ENCODE measurements around the gene ALOX12B.
"Not testable (repeated sequence)": the region's sequence is repeated elsewhere in the genome, so short reads cannot be mapped to it uniquely, and the experiment has no call there.

- not testable (repeated sequence) for TF ChIP-seq CTCF (IDR thresholded peaks at IDR 0.05; ENCODE audit: control extremely low read depth in 1 of 3, insufficient read depth in 1 of 3, low read depth in 1 of 3, low read length in 3 of 3); TEAD4 (IDR thresholded peaks at IDR 0.05; ENCODE audit: low read depth, low read length); POLR2A (IDR thresholded peaks at IDR 0.05; ENCODE audit: control extremely low read depth in 1 of 2, low read depth in 2 of 2, low read length in 2 of 2); SRF (IDR thresholded peaks at IDR 0.05; ENCODE audit: low read depth, low read length); EZH2 (IDR thresholded peaks at IDR 0.05; ENCODE audit: low read depth, low read length, severe bottlenecking); SP1 (IDR thresholded peaks at IDR 0.05; ENCODE audit: low read depth, low read length); CEBPB (IDR thresholded peaks at IDR 0.05; ENCODE audit: low read depth, low read length); EP300 (IDR thresholded peaks at IDR 0.05; ENCODE audit: borderline replicate concordance in 1 of 2, low read depth in 2 of 2, low read length in 2 of 2); KDM1A (IDR thresholded peaks at IDR 0.05; ENCODE audit: borderline replicate concordance, low read length); TAF7 (optimal IDR thresholded peaks at IDR 0.05; ENCODE audit: borderline replicate concordance, low read depth, low read length); RAD21 (IDR thresholded peaks at IDR 0.05 in 1 of 2, conservative IDR thresholded peaks at IDR 0.05 in 1 of 2; ENCODE audit: low read depth in 2 of 2, low read length in 2 of 2); SUZ12 (IDR thresholded peaks at IDR 0.05; ENCODE audit: low read length); POLR2AphosphoS5 (IDR thresholded peaks at IDR 0.05; ENCODE audit: low read depth, low read length)
- TF ChIP-seq, protein P1, sequence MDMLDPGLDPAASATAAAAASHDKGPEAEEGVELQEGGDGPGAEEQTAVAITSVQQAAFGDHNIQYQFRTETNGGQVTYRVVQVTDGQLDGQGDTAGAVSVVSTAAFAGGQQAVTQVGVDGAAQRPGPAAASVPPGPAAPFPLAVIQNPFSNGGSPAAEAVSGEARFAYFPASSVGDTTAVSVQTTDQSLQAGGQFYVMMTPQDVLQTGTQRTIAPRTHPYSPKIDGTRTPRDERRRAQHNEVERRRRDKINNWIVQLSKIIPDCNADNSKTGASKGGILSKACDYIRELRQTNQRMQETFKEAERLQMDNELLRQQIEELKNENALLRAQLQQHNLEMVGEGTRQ (IDR thresholded peaks at IDR 0.05; ENCODE audit: low read length): not testable (repeated sequence)
These were observed 19.5 kb upstream of the ALOX12B start for GRCh38 chr17:8106980-8107379.
